H1 (cell line): Measurements from ENCODE around the gene RABL6. TPM values are rescaled to one million over a fixed set of nuclear protein-coding genes. Genes with fewer than 3 reads are reported as not detected.
"Not testable (repeated sequence)": the region's sequence is repeated elsewhere in the genome, so short reads cannot be mapped to it uniquely, and the experiment has no call there.

ENCODE experiments used
- CTCF ChIA-PET: fragments of 300-600 bp; sonication (Branson Sonifier 250); formaldehyde crosslinking; loops from one replicate; lab custom pipeline; 2021; ENCODE audit not compliant: partially characterized antibody; lab: Charles Lee
- POLR2A ChIA-PET: fragments of 300-600 bp; sonication (Branson Sonifier 250); formaldehyde crosslinking; loops from one replicate; lab custom pipeline; 2021; ENCODE audit warnings: inconsistent platforms; ENCODE audit not compliant: partially characterized antibody; lab: Charles Lee
- DNase-seq, 2 experiments: peaks; one replicate each; pipeline versions ENCODE4 v3.0.0 to v3.0.0-alpha.2; 2010 to 2022; ENCODE audit warnings: low spot score in 2 of 2, low read depth in 1 of 2, mixed read lengths in 1 of 2
- FAIRE-seq: peaks from 2 replicates; lab custom pipeline; 2011; peaks lifted over from hg19 to GRCh38; lab: Jason Lieb, UNC
- H2AFZ ChIP-seq: 2 replicates; pipeline ENCODE4 v1.8.1; 2012; ENCODE audit warnings: low read length, inconsistent platforms
- H2AK5ac ChIP-seq: 2 replicates; pipeline ENCODE4 v1.6.1; 2013; ENCODE audit warnings: low read depth, low read length
- H2BK120ac ChIP-seq: replicated peaks from 2 replicates; pipeline ENCODE3; 2013; ENCODE audit warnings: low read depth, low read length, inconsistent platforms
- H2BK12ac ChIP-seq: 2 replicates; pipeline ENCODE4 v1.6.1; 2013; ENCODE audit warnings: low read depth, low read length
- H2BK15ac ChIP-seq: 2 replicates; pipeline ENCODE4 v1.6.1; 2013; ENCODE audit warnings: low read length
- H2BK20ac ChIP-seq: 2 replicates; pipeline ENCODE4 v1.6.1; 2013; ENCODE audit warnings: low read length
- H2BK5ac ChIP-seq: 2 replicates; pipeline ENCODE4 v1.6.1; 2013; ENCODE audit warnings: low read depth, low read length
- H3K14ac ChIP-seq: 2 replicates; pipeline ENCODE4 v1.6.1; 2013; ENCODE audit warnings: inconsistent platforms; ENCODE audit not compliant: insufficient read length
- H3K18ac ChIP-seq: 2 replicates; pipeline ENCODE4 v1.6.1; 2013; ENCODE audit warnings: low read length; ENCODE audit errors: extremely low read depth
- H3K23ac ChIP-seq: 2 replicates; pipeline ENCODE4 v1.6.1; 2013; ENCODE audit warnings: inconsistent platforms; ENCODE audit not compliant: insufficient read length
- H3K23me2 ChIP-seq: 2 replicates; pipeline ENCODE4 v1.6.1; 2013; ENCODE audit warnings: low read depth, low read length
- H3K27ac ChIP-seq: 2 replicates; pipeline ENCODE4 v1.6.1; 2011; ENCODE audit warnings: low read depth, low read length, inconsistent platforms
- H3K27me3 ChIP-seq, 4 experiments: replicated peaks in 1 of 4; 1 replicate in 1 of 4; 2 replicates in 3 of 4; pipeline versions ENCODE4 v1.6.1 to v1.8.1; 2011 to 2013; ENCODE audit warnings: low read length in 3 of 4, mild to moderate bottlenecking in 3 of 4, inconsistent platforms in 2 of 4, mixed read lengths in 2 of 4, moderate library complexity in 1 of 4; ENCODE audit not compliant: control insufficient read depth in 3 of 4, insufficient read depth in 3 of 4; ENCODE audit errors: extremely low read depth in 1 of 4
- H3K36me3 ChIP-seq, 4 experiments: 2 replicates each; pipeline versions ENCODE4 v1.6.1 to v1.8.1; 2011 to 2013; ENCODE audit warnings: mild to moderate bottlenecking in 4 of 4, low read length in 3 of 4, moderate library complexity in 2 of 4, control low read depth in 1 of 4, inconsistent platforms in 1 of 4; ENCODE audit not compliant: insufficient read depth in 4 of 4, control insufficient read depth in 2 of 4
- H3K4ac ChIP-seq: replicated peaks from 2 replicates; pipeline ENCODE3; 2013; ENCODE audit warnings: low read length, low read depth, mixed read lengths, inconsistent platforms; ENCODE audit not compliant: insufficient read length
- H3K4me1 ChIP-seq, 4 experiments: replicated peaks in 1 of 4; 1 replicate in 1 of 4; 2 replicates in 3 of 4; pipeline versions ENCODE4 v1.6.1 to v1.8.1; 2011 to 2013; ENCODE audit warnings: low read length in 3 of 4, inconsistent platforms in 2 of 4, mixed read lengths in 1 of 4; ENCODE audit not compliant: insufficient read depth in 4 of 4, control insufficient read depth in 3 of 4
- H3K4me2 ChIP-seq, 2 experiments: 2 replicates each; pipeline versions ENCODE4 v1.6.1 to v1.8.1; 2011 to 2013; ENCODE audit warnings: low read depth in 2 of 2, low read length in 2 of 2, control low read depth in 1 of 2, inconsistent platforms in 1 of 2, mild to moderate bottlenecking in 1 of 2; ENCODE audit not compliant: insufficient read depth in 1 of 2
- H3K4me3 ChIP-seq, 4 experiments: fragments of 200-600, 300-600 bp in 1 of 4; sonication (generic), shearing (Covaris generic), sonication (Bioruptor Twin) in 1 of 4; 2 replicates each; pipeline versions ENCODE4 v1.5.1 to v1.8.1; 2011 to 2016; ENCODE audit warnings: low read length in 4 of 4, low read depth in 3 of 4, control low read depth in 2 of 4, inconsistent platforms in 2 of 4, mild to moderate bottlenecking in 2 of 4, mixed read lengths in 1 of 4, moderate library complexity in 1 of 4; ENCODE audit not compliant: insufficient read depth in 2 of 4; ENCODE audit errors: extremely low read depth in 1 of 4
- H3K56ac ChIP-seq: replicated peaks from 2 replicates; pipeline ENCODE3; 2013; ENCODE audit warnings: low read depth, mild to moderate bottlenecking, mixed read lengths, low read length, inconsistent platforms; ENCODE audit not compliant: insufficient read length
- H3K79me1 ChIP-seq: 2 replicates; pipeline ENCODE4 v1.6.1; 2013; ENCODE audit warnings: low read depth, low read length, control low read depth
- H3K79me2 ChIP-seq, 2 experiments: 2 replicates each; pipeline versions ENCODE4 v1.6.1 to v1.8.1; 2012 to 2013; ENCODE audit warnings: low read length in 2 of 2, mild to moderate bottlenecking in 2 of 2, inconsistent platforms in 1 of 2; ENCODE audit not compliant: insufficient read depth in 2 of 2, control insufficient read depth in 1 of 2
- H3K9ac ChIP-seq, 4 experiments: replicated peaks in 1 of 4; 1 replicate in 1 of 4; 2 replicates in 3 of 4; pipeline versions ENCODE4 v1.6.1 to v1.8.1; 2011 to 2013; ENCODE audit warnings: low read depth in 3 of 4, low read length in 3 of 4, control low read depth in 2 of 4, mild to moderate bottlenecking in 2 of 4, moderate library complexity in 2 of 4, inconsistent platforms in 1 of 4; ENCODE audit errors: extremely low read depth in 1 of 4
- H3K9me3 ChIP-seq, 2 experiments: 2 replicates each; pipeline versions ENCODE4 v1.6.1 to v1.8.1; 2012 to 2013; ENCODE audit warnings: mild to moderate bottlenecking in 2 of 2, moderate library complexity in 2 of 2, control low read depth in 1 of 2, inconsistent platforms in 1 of 2, low read depth in 1 of 2, low read length in 1 of 2, mixed read lengths in 1 of 2; ENCODE audit not compliant: insufficient read depth in 2 of 2
- H4K20me1 ChIP-seq, 2 experiments: replicated peaks in 1 of 2; 2 replicates each; pipeline versions ENCODE3 to v1.8.1; 2011 to 2013; ENCODE audit warnings: inconsistent platforms in 2 of 2, low read length in 2 of 2, mild to moderate bottlenecking in 1 of 2; ENCODE audit not compliant: insufficient read depth in 2 of 2, control insufficient read depth in 1 of 2
- H4K5ac ChIP-seq: 2 replicates; pipeline ENCODE4 v1.6.1; 2013; ENCODE audit warnings: low read length, low read depth, mixed read lengths, inconsistent platforms; ENCODE audit not compliant: insufficient read length
- H4K8ac ChIP-seq: 2 replicates; pipeline ENCODE4 v1.8.0; 2013; ENCODE audit warnings: mild to moderate bottlenecking, moderate library complexity, low read length, inconsistent platforms; ENCODE audit not compliant: insufficient read depth; ENCODE audit errors: extremely low read depth
- H4K91ac ChIP-seq: replicated peaks from 2 replicates; pipeline ENCODE3; 2013; ENCODE audit warnings: low read length, mixed read lengths, inconsistent platforms; ENCODE audit not compliant: insufficient read length
- WGBS, 2 experiments: shearing (Covaris generic) in 1 of 2; methylation state at CpG; one replicate each; pipeline versions ENCODE4 v1.1.6 to v1.1.7; 2013 to 2015; ENCODE audit warnings: low lambda C conversion rate in 2 of 2, mixed read lengths in 2 of 2, inconsistent platforms in 1 of 2, low coverage in 1 of 2, missing lambda C conversion rate in 1 of 2; ENCODE audit not compliant: insufficient replicate concordance in 2 of 2, insufficient coverage in 1 of 2, insufficient read length in 1 of 2; ENCODE audit errors: extremely low coverage in 1 of 2, missing lambda C conversion rate in 1 of 2; 5-methylcytosine and 5-hydroxymethylcytosine counted together
- polyA plus RNA-seq, 7 experiments: library from polyadenylated mRNA; depleted of rRNA in 3 of 7; stranded (reverse) in 5 of 7; unstranded in 2 of 7; fragments of >200 nt in 5 of 7; fragments of 200-250 nt in 2 of 7; gene quantifications; 1 replicate in 5 of 7; 2 replicates in 1 of 7; 4 replicates in 1 of 7; pipeline versions ENCODE4 v1.2.1 to v1.2.3, GENCODE V29; 2011 to 2013; ENCODE audit warnings: missing spikeins in 2 of 7, mixed read lengths in 2 of 7
- total RNA-seq: library from RNA; stranded (reverse); fragmentation: NEBNext Ultra II Directional; extraction: Animal tissue kit (Norgen Biotek cat#: 25700); gene quantifications from 2 replicates; pipeline ENCODE4 v1.2.1, GENCODE V29; 2021

RABL6 gene
- total and polyA plus RNA-seq, 2 of the 8 experiments (the other 6 are each of a cell fraction or from before 2014, with no cell fraction given) = 70.1 to 130 TPM

- POLR2A ChIA-PET = interaction anchor here (0.6 to 2.6 kb wide), 5 partner anchors 15 to 48 kb away, joined by 3 to 16 read pairs (median 3); partner anchors contain the start of gene EDF1
- H3K36me3 ChIP-seq, H2BK12ac ChIP-seq, H3K18ac ChIP-seq, H3K56ac ChIP-seq, H3K9ac ChIP-seq, H3K23me2 ChIP-seq, H4K91ac ChIP-seq, H2AK5ac ChIP-seq, H3K23ac ChIP-seq, H2BK120ac ChIP-seq, H3K4ac ChIP-seq, H2BK5ac ChIP-seq, H3K4me3 ChIP-seq, H4K8ac ChIP-seq, FAIRE-seq, H3K27ac ChIP-seq, H2AFZ ChIP-seq, H4K20me1 ChIP-seq, H3K4me1 ChIP-seq, H3K14ac ChIP-seq, H3K9me3 ChIP-seq, H2BK20ac ChIP-seq, H4K5ac ChIP-seq, H3K4me2 ChIP-seq, H2BK15ac ChIP-seq, H3K27me3 ChIP-seq, H3K79me1 ChIP-seq, DNase-seq: not testable (repeated sequence)
- 87% methylated on average over 9 of the region's 9 CpGs; no CpG with 5 or more reads in 1 of the 2 experiments for WGBS, 2 experiments
- CTCF ChIA-PET = interaction anchor here (0.9 to 1.3 kb wide), 4 partner anchors 10 to 146 kb away, joined by 3 read pairs; no protein-coding TSS in a partner anchor
- H3K79me2 ChIP-seq = peaks cover 4 to 12% of the 10 kb centered on the region in 2 experiments; a peak in 3 of 4 replicates
Observed at GRCh38 chr9:136882947-136883283, 75.2 kb downstream of the RABL6 start.

GRCh38 chr9:136883670-136884069, 75.9 kb downstream of the RABL6 start:
- H2BK120ac ChIP-seq, H2AK5ac ChIP-seq, H2BK5ac ChIP-seq, H3K27ac ChIP-seq, H4K8ac ChIP-seq, H3K27me3 ChIP-seq, H3K79me1 ChIP-seq, H2BK15ac ChIP-seq, H3K9me3 ChIP-seq, FAIRE-seq, H3K4me1 ChIP-seq, DNase-seq, H3K56ac ChIP-seq, H3K23me2 ChIP-seq, H3K14ac ChIP-seq, H3K4me2 ChIP-seq, H3K18ac ChIP-seq, H2AFZ ChIP-seq, H4K20me1 ChIP-seq, H3K9ac ChIP-seq, H2BK12ac ChIP-seq, H3K4me3 ChIP-seq, H2BK20ac ChIP-seq, H4K5ac ChIP-seq, H3K36me3 ChIP-seq, H3K23ac ChIP-seq, H4K91ac ChIP-seq, H3K4ac ChIP-seq: not testable (repeated sequence)
- peaks cover 10 to 19% of the 10 kb centered on the region in 2 experiments; a peak in 3 of 4 replicates for H3K79me2 ChIP-seq
- POLR2A ChIA-PET = interaction anchor here (0.6 to 1.2 kb wide), 4 partner anchors 21 to 1263 kb away, joined by 3 to 4 read pairs (median 3); no protein-coding TSS in a partner anchor
- WGBS, 2 experiments = 89% methylated on average over 10 of the region's 10 CpGs; no CpG with 5 or more reads in 1 of the 2 experiments
- CTCF ChIA-PET = interaction anchor here (0.8 to 1.6 kb wide), 11 partner anchors 9 to 145 kb away, joined by 3 to 8 read pairs (median 3); no protein-coding TSS in a partner anchor
